ENCODE measurements around the gene MRPL2.

The MRPL2 gene

DNA sequence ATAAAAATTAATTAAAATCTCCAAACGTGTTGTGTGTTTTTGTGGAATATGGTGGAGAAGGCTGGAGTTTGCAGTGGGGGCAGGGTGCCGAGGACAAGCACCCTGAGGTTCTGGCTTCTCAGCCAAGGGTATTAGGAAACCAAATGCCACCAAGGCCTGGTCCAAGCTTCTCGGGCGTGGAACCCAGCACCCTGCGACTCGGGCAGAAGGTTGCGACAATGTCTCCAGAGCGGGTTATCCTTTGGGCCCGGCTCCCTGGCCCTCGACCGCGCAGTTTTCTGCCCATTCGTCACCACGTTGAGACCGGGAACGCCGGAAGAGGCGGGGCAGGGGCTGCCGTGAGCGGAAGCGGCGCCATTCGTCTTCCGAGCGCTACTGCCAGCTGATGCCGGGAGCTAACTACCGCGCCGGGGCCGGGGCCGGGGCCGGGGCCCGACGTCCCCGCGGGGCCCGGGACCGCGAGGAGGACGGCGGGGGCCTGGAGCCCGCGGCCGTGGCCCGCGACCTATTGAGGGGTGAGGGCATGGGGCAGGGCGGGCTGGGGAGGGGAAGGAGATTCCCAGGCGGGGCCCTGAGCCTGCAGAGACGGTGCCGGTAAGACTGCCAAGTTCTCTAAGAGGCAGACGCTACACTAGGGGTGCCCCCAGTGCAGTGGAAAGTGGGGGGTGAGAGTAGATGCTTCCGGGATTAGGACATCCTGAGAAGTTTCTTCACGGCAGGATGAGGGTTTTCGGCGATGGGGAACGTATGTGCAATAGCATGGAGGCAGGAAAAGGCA lies 37.8 kb downstream of the MRPL2 start, which contains the start of gene RRP36:
Gene RRP36, plus strand, starts transcription at position 354 of the 778 bp plus-strand sequence. Its CDS starts 32 bp downstream, at position 386.
- DNase-seq (ENCODE audit: low read depth, low spot score): peak; percentile 47

DNA sequence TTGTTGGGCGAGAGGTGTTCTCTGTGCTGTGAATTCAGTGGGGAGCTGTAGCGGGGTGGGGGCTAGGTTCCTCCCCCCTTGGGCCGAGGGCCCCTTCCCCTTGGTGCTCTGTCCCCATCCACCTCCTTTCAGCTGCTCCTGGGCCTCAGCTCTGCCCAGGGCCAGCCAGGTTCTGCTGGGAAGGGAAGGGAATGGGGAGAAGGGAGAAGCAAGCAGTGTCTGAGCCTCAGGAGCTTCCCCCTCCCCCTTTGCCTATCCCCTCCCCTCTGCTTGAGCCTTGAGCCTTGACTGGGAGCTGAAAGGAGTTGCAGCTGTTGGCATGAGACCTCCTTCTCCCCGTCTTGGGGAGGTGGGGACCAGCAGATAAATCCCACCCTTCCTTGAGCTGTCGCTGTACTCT lies 38.4 kb downstream of the MRPL2 start:
- DNase-seq (ENCODE audit: low read depth, low spot score): no peak

DNA sequence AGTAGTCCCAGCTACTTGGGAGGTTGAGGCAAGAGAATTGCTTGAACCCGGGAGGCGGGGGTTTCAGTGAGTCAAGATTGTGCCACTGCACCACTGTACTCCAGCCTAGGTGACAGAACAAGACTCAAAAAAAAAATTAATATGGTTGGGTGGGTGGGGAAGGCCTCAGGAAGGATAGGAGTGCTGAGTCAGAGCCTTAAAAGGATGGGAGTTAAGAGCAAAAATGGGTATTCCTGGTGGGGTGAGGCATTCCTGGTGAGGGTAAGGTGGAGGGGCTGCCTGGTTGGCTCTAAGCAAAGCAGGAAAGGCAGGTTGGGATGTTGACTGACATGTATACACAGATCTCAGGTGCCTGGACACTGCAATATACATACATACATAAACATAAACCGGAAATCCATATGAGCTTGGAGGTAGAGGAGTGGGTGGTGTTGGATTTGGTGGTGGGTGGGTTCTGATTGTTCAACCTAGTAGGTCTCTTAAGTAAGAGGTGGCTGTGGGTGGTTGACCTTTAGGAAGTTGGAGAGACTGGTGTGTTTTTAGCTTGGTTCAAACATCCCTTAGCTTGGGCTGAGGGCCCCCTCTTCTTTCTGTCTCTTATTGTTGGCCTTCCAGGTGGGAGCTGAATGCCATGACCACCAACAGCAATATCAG lies 39.1 kb downstream of the MRPL2 start:
- DNase-seq (ENCODE audit: low read depth, low spot score): no peak

DNA sequence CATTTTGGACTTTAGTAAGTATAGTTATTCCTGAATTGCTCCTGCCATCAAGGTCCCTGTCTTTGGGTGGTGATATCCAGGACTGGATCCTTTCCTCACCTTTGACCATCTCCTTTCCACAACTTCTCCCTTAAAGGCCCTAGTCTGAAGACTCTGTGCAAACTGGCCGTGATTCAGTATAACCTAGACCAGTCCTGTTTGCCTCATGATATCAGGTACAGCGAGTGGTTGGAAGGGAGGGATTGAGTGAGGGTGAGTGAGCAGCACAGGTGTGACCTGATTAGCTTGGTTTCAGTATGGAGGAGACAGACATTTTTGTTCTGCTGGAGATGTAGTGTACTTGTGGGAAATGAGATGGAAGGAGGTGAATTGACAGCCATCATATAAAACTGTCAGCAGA lies 40.1 kb downstream of the MRPL2 start:
- DNase-seq (ENCODE audit: low read depth, low spot score): no peak

DNA sequence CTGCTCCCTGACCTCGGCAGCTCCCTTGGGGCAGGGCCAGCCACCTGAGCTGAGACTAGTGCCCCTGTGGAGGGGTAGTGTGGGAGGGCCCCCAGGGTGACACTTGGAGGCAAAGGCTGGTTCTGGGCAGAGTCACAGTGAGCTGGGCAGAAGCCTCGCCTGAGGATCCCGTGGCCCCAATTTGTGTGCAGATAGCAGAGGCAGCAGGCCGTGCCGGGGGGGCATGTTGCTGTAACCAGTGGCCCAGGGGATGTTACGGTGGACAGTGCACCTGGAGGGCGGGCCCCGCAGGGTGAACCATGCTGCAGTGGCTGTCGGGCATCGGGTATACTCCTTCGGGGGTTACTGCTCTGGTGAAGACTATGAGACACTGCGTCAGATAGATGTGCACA lies 42.3 kb downstream of the MRPL2 start:
- DNase-seq (ENCODE audit: low read depth, low spot score): no peak

DNA sequence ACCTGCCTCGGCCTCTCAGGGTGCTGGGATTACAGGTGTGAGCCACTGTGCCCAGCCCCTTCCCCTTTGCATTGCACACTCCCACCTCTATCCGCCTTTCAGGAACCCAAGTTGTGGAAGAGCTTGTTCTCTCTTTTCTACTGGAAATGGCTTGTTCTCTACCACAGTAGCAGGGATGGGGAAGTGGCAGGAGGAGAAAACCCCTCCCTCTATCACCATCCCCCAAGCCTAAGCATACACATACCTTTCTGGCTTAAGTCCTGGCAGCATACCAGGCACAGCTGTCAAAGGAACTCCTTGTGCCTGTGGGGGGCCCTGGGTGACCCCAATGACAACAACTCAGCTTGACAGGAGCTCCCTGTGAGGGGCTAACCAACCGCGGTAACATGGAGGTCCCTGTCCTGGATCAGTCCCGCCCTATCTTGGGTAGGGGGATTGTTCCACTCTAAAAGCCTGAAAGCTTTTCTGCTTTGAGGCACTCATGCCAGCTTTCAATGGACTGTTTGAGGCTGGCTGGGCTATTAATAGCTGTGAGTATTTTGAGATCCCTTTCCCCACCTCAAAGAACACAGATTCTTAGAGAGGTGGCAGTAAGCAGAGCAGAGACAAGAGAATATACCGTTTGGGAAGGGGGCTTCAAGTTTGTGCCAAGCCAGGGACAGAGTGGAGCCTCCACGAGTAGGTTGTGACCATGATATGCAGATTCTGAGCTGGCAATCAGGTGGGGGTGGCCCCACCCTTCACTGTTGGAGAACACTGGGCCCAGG lies 42.9 kb downstream of the MRPL2 start:
- DNase-seq (ENCODE audit: low read depth, low spot score): no peak

DNA sequence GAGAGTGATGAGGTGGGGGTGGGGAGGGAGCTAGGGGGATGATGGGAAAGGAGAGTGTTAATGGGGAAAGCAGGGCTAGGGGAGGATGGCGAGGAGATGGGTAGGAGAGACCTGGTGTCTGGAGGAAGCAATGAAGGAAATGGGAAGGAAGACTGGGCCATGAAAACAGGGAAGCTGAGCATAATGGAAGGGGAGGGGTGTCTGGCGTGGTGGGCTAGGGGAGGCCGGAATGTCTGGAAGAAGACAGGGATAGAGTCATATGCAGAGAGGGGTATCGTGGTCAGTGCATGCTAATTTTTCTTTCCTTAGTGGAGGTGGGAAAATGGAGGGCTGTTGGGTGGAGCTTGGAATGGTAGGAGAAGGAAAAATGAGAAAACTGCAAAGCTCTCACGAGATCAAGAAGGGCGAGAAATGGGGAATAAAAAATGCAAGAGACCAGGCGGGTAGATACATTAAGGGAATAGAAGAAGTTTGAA lies 44.8 kb downstream of the MRPL2 start:
- DNase-seq (ENCODE audit: low read depth, low spot score): no peak

DNA sequence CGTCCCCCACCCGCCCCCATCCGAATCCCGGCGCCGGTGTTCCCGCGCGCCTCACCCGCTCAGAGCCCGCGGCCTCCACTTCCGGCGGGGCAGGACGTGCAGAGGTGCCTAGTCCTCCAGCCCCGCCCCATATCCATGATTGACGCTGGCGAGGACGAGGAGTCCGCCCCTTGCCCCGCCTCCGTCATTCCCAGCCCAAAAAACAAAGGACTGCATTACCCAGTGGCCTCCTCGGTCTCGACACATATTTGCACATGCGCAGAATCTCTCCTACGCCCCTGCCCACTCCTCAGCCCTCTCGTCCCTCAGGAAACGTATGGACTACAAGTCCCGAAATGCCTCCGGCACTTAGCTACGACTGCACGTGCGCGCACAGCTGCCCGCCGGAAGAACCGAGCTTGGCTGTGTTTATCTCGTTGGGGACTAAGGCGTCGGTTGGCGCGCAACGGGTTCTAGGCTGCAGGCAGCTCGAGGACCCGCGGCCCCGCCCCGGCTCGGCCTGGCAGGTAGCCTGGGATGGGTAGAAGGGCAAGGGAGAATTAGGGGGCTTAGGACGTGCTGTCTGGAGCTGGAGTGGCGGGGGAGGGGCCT lies 45.3 kb downstream of the MRPL2 start, which contains the start of the genes KLHDC3 and MEA1:
Gene KLHDC3, plus strand, starts transcription at position 407 of the 591 bp plus-strand sequence. CDS start 2,944 bp downstream, outside the sequence.
Gene MEA1, minus strand, starts transcription at position 104 of the 591 bp plus-strand sequence. CDS start 133 bp downstream, outside the sequence.
- peak; percentile 99 for DNase-seq (ENCODE audit: low read depth, low spot score)

DNA sequence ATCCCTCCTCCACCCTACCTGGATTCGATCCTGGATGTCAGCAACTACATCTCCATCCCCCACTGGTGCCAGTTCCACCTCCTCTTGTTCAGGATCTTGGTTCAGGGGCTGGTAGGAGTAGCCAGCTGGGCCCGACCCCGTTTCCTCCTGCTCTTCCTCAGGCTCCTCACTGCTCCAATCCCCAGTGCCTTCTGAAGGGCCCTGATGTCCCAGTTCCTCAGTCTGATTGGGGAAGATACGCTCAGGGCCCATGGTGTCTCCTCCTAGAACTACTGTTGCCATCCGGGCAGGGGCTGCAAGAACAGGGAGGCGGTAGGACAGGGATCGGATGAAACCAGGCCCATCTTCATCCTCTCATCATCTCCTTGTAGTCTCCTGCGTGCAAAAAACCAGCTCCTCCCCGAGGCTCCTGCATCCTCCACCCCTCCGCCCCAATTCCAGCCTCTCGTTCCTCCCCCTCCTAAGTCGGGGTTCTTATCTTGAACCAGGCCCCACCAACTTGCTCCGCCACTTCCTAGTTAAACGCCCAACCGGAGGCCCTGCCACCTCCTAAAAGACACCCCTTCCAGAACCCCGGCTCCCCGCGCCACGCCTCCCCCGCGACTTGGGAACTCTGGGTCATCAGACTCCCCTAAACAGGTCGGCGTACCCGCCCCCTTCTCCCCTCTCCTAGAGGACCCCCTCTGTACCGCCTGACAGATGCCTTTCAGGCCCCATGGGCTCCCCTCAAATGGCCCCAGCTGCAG lies 46.0 kb downstream of the MRPL2 start:
- DNase-seq (ENCODE audit: low read depth, low spot score): no peak

DNA sequence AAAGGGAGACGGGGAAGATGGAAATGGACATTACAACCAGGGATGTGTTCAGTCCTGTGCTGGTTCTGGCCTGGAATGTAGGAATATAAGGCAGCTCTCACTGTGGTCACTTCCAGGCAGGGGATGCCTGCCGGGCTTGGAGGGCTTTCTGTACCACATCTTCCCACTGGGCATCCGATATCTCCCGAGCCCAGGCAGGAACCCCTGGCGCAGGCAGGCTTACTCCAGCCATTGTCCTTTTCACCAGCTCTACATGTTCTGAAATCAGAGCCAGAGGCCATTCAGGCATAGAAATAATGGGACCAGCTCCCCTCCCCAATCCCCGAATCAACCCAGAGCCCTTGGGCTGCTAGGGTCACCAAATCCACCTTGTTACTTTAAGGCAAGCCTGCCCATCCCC lies 46.9 kb downstream of the MRPL2 start:
- DNase-seq (ENCODE audit: low read depth, low spot score): no peak

DNA sequence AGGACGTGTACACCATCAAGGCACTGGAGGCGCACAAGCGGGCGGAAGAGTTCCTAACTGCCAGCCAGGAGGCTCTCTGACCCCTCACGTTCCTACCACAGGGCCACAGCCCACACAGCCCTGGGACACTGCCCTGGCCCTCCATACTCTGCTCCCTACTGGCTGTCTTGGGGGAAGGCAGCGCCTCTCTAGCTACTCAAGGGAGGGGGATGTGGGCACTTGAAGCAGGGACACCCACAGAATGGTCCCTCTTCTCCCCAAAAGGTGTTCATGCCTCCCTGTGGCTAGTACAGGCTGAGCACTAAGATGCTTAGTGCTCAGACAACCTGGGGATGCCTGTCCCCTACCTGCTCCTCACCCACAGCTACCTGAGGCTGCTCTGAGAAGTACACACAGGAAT lies 48.0 kb downstream of the MRPL2 start:
- DNase-seq (ENCODE audit: low read depth, low spot score): no peak

DNA sequence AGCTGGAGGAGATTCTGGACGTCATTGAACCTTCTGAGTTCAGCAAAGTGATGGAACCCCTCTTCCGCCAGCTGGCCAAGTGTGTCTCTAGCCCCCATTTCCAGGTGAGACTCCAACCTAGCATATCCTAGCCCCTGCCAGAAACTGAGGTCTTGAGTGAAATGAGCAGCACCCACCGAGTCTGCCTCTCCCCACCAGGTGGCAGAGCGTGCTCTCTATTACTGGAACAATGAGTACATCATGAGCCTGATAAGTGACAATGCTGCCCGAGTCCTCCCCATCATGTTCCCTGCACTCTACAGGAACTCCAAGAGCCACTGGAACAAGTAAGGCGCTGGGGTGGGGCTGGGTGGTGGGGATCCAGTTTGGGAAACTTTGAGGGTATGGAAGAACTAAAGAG lies 50.1 kb downstream of the MRPL2 start:
- no peak for DNase-seq (ENCODE audit: low read depth, low spot score)

DNA sequence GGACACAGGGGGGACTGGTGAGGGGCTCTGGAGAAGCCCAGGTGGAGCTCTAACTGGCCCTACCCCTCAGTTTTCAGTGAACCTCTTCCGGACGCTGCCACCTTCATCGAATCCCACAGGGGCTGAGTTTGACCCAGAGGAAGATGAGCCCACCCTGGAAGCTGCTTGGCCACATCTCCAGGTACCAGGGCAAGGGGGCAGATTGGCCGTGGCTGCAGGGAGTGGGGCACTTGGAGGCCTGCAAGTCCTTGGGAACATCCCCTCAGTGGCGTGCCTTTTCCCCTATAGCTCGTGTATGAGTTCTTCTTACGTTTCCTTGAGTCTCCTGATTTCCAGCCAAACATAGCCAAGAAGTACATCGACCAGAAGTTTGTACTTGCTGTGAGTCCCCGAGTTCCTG lies 52.1 kb downstream of the MRPL2 start:
- no peak for DNase-seq (ENCODE audit: low read depth, low spot score)

DNA sequence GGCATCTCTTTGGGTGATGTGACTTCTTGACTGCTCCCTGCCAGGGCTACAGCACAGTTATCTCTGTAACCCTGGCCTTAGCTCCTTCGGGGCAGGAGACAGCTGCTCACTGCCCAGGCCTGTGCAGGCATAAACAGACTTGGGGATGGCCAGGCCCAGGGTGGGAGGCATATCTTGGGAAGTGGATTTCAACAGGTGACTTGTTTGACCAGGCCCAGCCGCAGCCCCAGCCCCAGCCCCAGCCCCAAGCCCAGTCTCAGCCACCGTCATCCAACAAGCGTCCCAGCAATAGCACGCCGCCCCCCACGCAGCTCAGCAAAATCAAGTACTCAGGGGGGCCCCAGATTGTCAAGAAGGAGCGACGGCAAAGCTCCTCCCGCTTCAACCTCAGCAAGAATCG lies 53.0 kb downstream of the MRPL2 start:
- no peak for DNase-seq (ENCODE audit: low read depth, low spot score)

DNA sequence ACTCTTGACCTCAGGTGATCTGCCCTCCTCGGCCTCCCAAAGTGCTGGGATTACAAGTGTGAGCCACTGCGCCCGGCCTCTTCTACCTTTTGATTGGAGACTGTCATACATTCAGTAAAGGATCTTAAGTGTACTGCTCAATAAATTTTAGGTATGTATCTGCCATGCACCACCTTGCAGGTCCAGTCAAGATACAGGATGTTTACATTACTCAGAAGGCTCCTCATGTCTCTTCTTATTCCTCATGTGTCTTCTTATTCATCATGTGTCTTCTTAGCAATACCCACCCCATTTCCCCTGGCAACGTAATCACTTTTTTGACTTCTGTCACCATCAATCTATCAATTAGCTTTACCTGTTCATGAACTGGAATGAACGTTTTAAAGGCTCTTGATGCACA lies 53.4 kb downstream of the MRPL2 start:
- no peak for DNase-seq (ENCODE audit: low read depth, low spot score)

All from activated naive CD8-positive, alpha-beta T cell treated with anti-CD3 and anti-CD28 coated beads, Interleukin-2, amount 50 U/mL, for 16 hours (primary cell).